Lung (tissue), 12 donors: ENCODE results near the gene TRIM13. TPM values are rescaled to one million over a fixed set of nuclear protein-coding genes. Genes with fewer than 3 reads are reported as not detected.

Experiments used
- ATAC-seq: fragments of 200-7000 bp; cut with Tn5 transposase; one replicate; pipeline ENCODE4 v1.9.1; 2020; ENCODE audit warnings: moderate number of reproducible peaks; ENCODE audit not compliant: insufficient read depth, low FRiP score
- DNase-seq, 3 donors: peaks; one replicate each; pipeline ENCODE4 v3.0.0-alpha.2; 2013 to 2017
- H3K27ac ChIP-seq, 2 donors: one replicate each; pipeline ENCODE4 v1.5.1; 2013; ENCODE audit warnings: mild to moderate bottlenecking in 2 of 2, moderate library complexity in 2 of 2, control low read depth in 1 of 2, inconsistent platforms in 1 of 2, low read depth in 1 of 2, low read length in 1 of 2
- H3K27me3 ChIP-seq, 3 donors: one replicate each; pipeline ENCODE4 v1.5.1; 2013; ENCODE audit warnings: low read length in 2 of 3; ENCODE audit not compliant: control insufficient read depth in 3 of 3, insufficient read depth in 3 of 3
- H3K36me3 ChIP-seq, 4 donors: one replicate each; pipeline ENCODE4 v1.5.1; 2013; ENCODE audit warnings: low read length in 4 of 4, mild to moderate bottlenecking in 1 of 4, moderate library complexity in 1 of 4; ENCODE audit not compliant: control insufficient read depth in 4 of 4, insufficient read depth in 4 of 4
- H3K4me1 ChIP-seq, 5 donors: one replicate each; pipeline ENCODE4 v1.5.1; 2013; ENCODE audit warnings: low read length in 5 of 5, mild to moderate bottlenecking in 2 of 5, moderate library complexity in 1 of 5; ENCODE audit not compliant: control insufficient read depth in 5 of 5, insufficient read depth in 5 of 5
- H3K4me3 ChIP-seq: one replicate; pipeline ENCODE4 v1.5.1; 2013; ENCODE audit warnings: mild to moderate bottlenecking, control low read depth, moderate library complexity
- H3K9ac ChIP-seq, 2 donors: one replicate each; pipeline ENCODE4 v1.5.1; 2013; ENCODE audit warnings: low read length in 2 of 2, control low read depth in 1 of 2; ENCODE audit not compliant: insufficient read depth in 1 of 2
- H3K9me3 ChIP-seq, 4 donors: one replicate each; pipeline ENCODE4 v1.5.1; 2013; ENCODE audit warnings: low read length in 3 of 4, mild to moderate bottlenecking in 1 of 4, moderate library complexity in 1 of 4; ENCODE audit not compliant: control insufficient read depth in 4 of 4, insufficient read depth in 3 of 4
- CTCF ChIP-seq: IDR thresholded peaks from 2 replicates; pipeline ENCODE4 v1.5.1; 2012; ENCODE audit warnings: mild to moderate bottlenecking; ENCODE audit errors: control extremely low read depth, extremely low read depth
- WGBS, 2 donors: extraction: QIAGEN DNeasy Blood & Tissue Kit; methylation state at CpG; one replicate each; pipeline ENCODE4 v1.1.7; 2013; 5-methylcytosine and 5-hydroxymethylcytosine counted together
- polyA plus RNA-seq, 2 donors: library from polyadenylated mRNA; stranded (reverse); fragments of 200-250 nt; gene quantifications; one replicate each; pipeline ENCODE4 v1.2.1, GENCODE V29; 2013
- total RNA-seq, 2 donors: library from RNA; depleted of rRNA in 1 of 2; stranded (reverse); fragments of >200 nt in 1 of 2; gene quantifications; one replicate each; pipeline ENCODE4 v1.2.1, GENCODE V29; 2014 to 2021
- donor health status: control.
- donor health status: control.
- donor health status: Bipolar disorder and iron deficiency.
- donor health status: healthy.
- donor health status: DM: yes; HTN: yes; CAD: no.

TRIM13 gene
- total and polyA plus RNA-seq, 4 donors: 14.9 to 45.4 (median 30.2) TPM

GRCh38 chr13:49993666-49994065 is 3.2 kb upstream of the TRIM13 start:
- WGBS, 2 donors: 80% methylated on average over 5 of the region's 5 CpGs
- no peak for TF ChIP-seq CTCF
- no peak for ATAC-seq

GRCh38 chr13:49995625-49996101 is 1.2 kb upstream of the TRIM13 start:
- H3K9ac ChIP-seq: peak overlapping the region; percentile 53 to 89
- peak overlapping the region; percentile 67 for H3K4me3 ChIP-seq
- no peak for TF ChIP-seq CTCF
- H3K4me1 ChIP-seq: peaks cover 3 to 32% (median 15%) of the 10 kb centered on the region in 5 donors
- DNase-seq (peak in 1 of 3 donors; percentile 55), ATAC-seq (no peak)
- peak overlapping the region; percentile 26 to 98 for H3K27ac ChIP-seq
- WGBS, 2 donors: 19 to 38% methylated on average over 14 of the region's 14 CpGs
- H3K9me3 ChIP-seq: no peaks in the 10 kb centered on the region
- H3K36me3 ChIP-seq: peaks cover 0 to 18% (median 3%) of the 10 kb centered on the region in 4 donors
- no peaks in the 10 kb centered on the region for H3K27me3 ChIP-seq

More at GRCh38 chr13:49993666-49994065, 3.2 kb upstream of the TRIM13 start:
- Histone ChIP-seq H3K27ac (no peak overlapping the region), H3K9me3 (no peaks in the 10 kb centered on the region), H3K36me3 (peaks cover 0 to 8% (median 2%) of the 10 kb centered on the region in 4 donors), H3K4me1 (peaks cover 0 to 17% (median 9%) of the 10 kb centered on the region in 5 donors), H3K9ac (no peak overlapping the region), H3K27me3 (no peaks in the 10 kb centered on the region), H3K4me3 (no peak overlapping the region)
- no peak for DNase-seq

- Histone ChIP-seq H3K27ac (peak overlapping the region; percentile 97 to 98), H3K27me3 (no peaks in the 10 kb centered on the region), H3K9me3 (no peaks in the 10 kb centered on the region), H3K4me1 (peaks cover 2 to 32% (median 15%) of the 10 kb centered on the region in 5 donors), H3K4me3 (peak overlapping the region; percentile 67), H3K36me3 (peaks cover 0 to 20% (median 3%) of the 10 kb centered on the region in 4 donors), H3K9ac (peak overlapping the region; percentile 53 to 89)
- ATAC-seq (peak; percentile 84), DNase-seq (peak; percentile 94 to 97 (median 95))
- no peak for TF ChIP-seq CTCF
- 1% methylated on average over 58 to 65 of the region's 68 CpGs for WGBS, 2 donors
Measured at GRCh38 chr13:49996161-49996915, 504 bp upstream of the TRIM13 start.
